CD14-positive monocyte (primary cell): ENCODE measurements around the gene NPR1. TPM values are rescaled to one million over a fixed set of nuclear protein-coding genes. Genes with fewer than 3 reads are reported as not detected.
"Not testable (repeated sequence)": the region's sequence is repeated elsewhere in the genome, so short reads cannot be mapped to it uniquely, and the experiment has no call there.

Experiments used
- DNase-seq, 3 donors: peaks; one replicate each; pipeline ENCODE4 v3.0.0-alpha.2; 2011 to 2022
- H2AFZ ChIP-seq: 2 replicates; pipeline ENCODE4 v1.6.0; 2012; ENCODE audit warnings: mild to moderate bottlenecking, low read depth, low read length, inconsistent platforms; ENCODE audit not compliant: insufficient read depth, poor library complexity, severe bottlenecking
- H3K27ac ChIP-seq, 2 donors: 1 replicate in 1 of 2; 2 replicates in 1 of 2; pipeline ENCODE4 v1.5.1; 2012 to 2013; ENCODE audit warnings: low read length in 2 of 2, control low read depth in 1 of 2, inconsistent platforms in 1 of 2, low read depth in 1 of 2, mild to moderate bottlenecking in 1 of 2
- H3K27me3 ChIP-seq, 2 donors: one replicate each; pipeline versions ENCODE4 v1.6.0 to v1.6.1; 2011 to 2013; ENCODE audit warnings: low read length in 2 of 2; ENCODE audit not compliant: control insufficient read depth in 2 of 2, insufficient read depth in 2 of 2
- H3K36me3 ChIP-seq, 2 donors: replicated peaks in 1 of 2; 1 replicate in 1 of 2; 2 replicates in 1 of 2; pipeline versions ENCODE4 v1.5.1 to v1.6.1; 2012 to 2013; ENCODE audit warnings: low read length in 2 of 2, control low read depth in 1 of 2, inconsistent platforms in 1 of 2, mild to moderate bottlenecking in 1 of 2; ENCODE audit not compliant: insufficient read depth in 2 of 2, control insufficient read depth in 1 of 2
- H3K4me1 ChIP-seq, 2 donors: 1 replicate in 1 of 2; 2 replicates in 1 of 2; pipeline versions ENCODE4 v1.5.1 to v1.6.1; 2012 to 2013; ENCODE audit warnings: low read length in 2 of 2, control low read depth in 1 of 2, inconsistent platforms in 1 of 2, mild to moderate bottlenecking in 1 of 2, moderate library complexity in 1 of 2; ENCODE audit not compliant: insufficient read depth in 2 of 2, control insufficient read depth in 1 of 2
- H3K4me2 ChIP-seq: replicated peaks from 2 replicates; pipeline ENCODE3; 2012; ENCODE audit warnings: low read length, moderate library complexity, mild to moderate bottlenecking; ENCODE audit not compliant: poor library complexity, severe bottlenecking; ENCODE audit errors: extremely low read depth
- H3K4me3 ChIP-seq, 3 experiments: fragments of 200-600 bp in 1 of 3; sonication (generic) in 1 of 3; replicated peaks in 1 of 3; 1 replicate in 2 of 3; 2 replicates in 1 of 3; pipeline ENCODE4 v1.5.1; 2011 to 2013; ENCODE audit warnings: low read length in 3 of 3, mild to moderate bottlenecking in 3 of 3, control low read depth in 2 of 3, low read depth in 2 of 3, inconsistent platforms in 1 of 3, moderate library complexity in 1 of 3
- H3K79me2 ChIP-seq: 2 replicates; pipeline ENCODE4 v1.6.0; 2012; ENCODE audit warnings: mild to moderate bottlenecking, control low read depth, inconsistent platforms, low read length, moderate library complexity; ENCODE audit not compliant: insufficient read depth
- H3K9ac ChIP-seq: 2 replicates; pipeline ENCODE4 v1.6.0; 2017; ENCODE audit warnings: low read length, mild to moderate bottlenecking; ENCODE audit not compliant: insufficient read depth, poor library complexity, severe bottlenecking
- H3K9me3 ChIP-seq, 2 donors: replicated peaks in 1 of 2; 1 replicate in 1 of 2; 2 replicates in 1 of 2; pipeline versions ENCODE4 v1.5.1 to v1.6.1; 2012 to 2013; ENCODE audit warnings: low read length in 2 of 2, control low read depth in 1 of 2; ENCODE audit not compliant: control insufficient read depth in 1 of 2, insufficient read depth in 1 of 2
- H4K20me1 ChIP-seq: 2 replicates; pipeline ENCODE4 v1.6.0; 2012; ENCODE audit warnings: mild to moderate bottlenecking, low read length, control low read depth, moderate library complexity; ENCODE audit not compliant: insufficient read depth
- H3K27ac Mint-ChIP-seq, 7 donors: one replicate each; pipeline ENCODE4 v1.8.0; 2020; ENCODE audit warnings: mild to moderate bottlenecking in 7 of 7, mixed read lengths in 7 of 7, moderate library complexity in 6 of 7, inconsistent platforms in 2 of 7
- H3K27me3 Mint-ChIP-seq, 3 donors: one replicate each; pipeline ENCODE4 v1.8.0; 2021 to 2022; ENCODE audit warnings: low read depth in 3 of 3, mild to moderate bottlenecking in 3 of 3, mixed read lengths in 3 of 3, moderate library complexity in 3 of 3, inconsistent platforms in 1 of 3
- H3K36me3 Mint-ChIP-seq, 2 donors: one replicate each; pipeline ENCODE4 v1.8.0; 2020; ENCODE audit warnings: mixed read lengths in 2 of 2, inconsistent platforms in 1 of 2, mild to moderate bottlenecking in 1 of 2
- H3K4me1 Mint-ChIP-seq: one replicate; pipeline ENCODE4 v1.8.0; 2020; ENCODE audit warnings: mild to moderate bottlenecking, mixed read lengths
- H3K4me3 Mint-ChIP-seq, 2 donors: one replicate each; pipeline ENCODE4 v1.8.0; 2020; ENCODE audit warnings: mild to moderate bottlenecking in 2 of 2, mixed read lengths in 2 of 2, moderate library complexity in 1 of 2
- H3K9me3 Mint-ChIP-seq, 7 donors: one replicate each; pipeline ENCODE4 v1.8.0; 2020 to 2022; ENCODE audit warnings: mixed read lengths in 7 of 7, mild to moderate bottlenecking in 6 of 7, moderate library complexity in 6 of 7, inconsistent platforms in 2 of 7
- CTCF ChIP-seq: fragments of 200-600 bp; IDR thresholded peaks from one replicate; pipeline ENCODE4 v1.8.0; 2022; ENCODE audit warnings: antibody characterized with exemption, mild to moderate bottlenecking
- WGBS: methylation state at CpG from one replicate; pipeline ENCODE4 v1.1.5; 2013; ENCODE audit warnings: missing lambda C conversion rate; ENCODE audit not compliant: insufficient coverage; 5-methylcytosine and 5-hydroxymethylcytosine counted together
- intact Hi-C, 2 donors: fragments of 100-400 bp; cut with micrococcal nuclease; formaldehyde crosslinking; loops; one replicate each; pipeline versions ENCODE4 v1.15.0 to v1.15.1; 2023
- polyA plus RNA-seq, 3 donors: library from polyadenylated mRNA; depleted of rRNA in 1 of 3; unstranded in 2 of 3; stranded (reverse) in 1 of 3; fragments of 300-500 nt in 2 of 3; fragments of >200 nt in 1 of 3; fragmentation: Illumina TruSeq in 2 of 3; gene quantifications; 1 replicate in 2 of 3; 2 replicates in 1 of 3; pipeline ENCODE4 v1.2.3, GENCODE V29; 2012 to 2021

NPR1 gene
- polyA plus RNA-seq, 3 donors, result not detected

- H4K20me1 ChIP-seq, result no peaks in the 10 kb centered on the region
- no peak for DNase-seq
- intact Hi-C loops, result no loop called here
- H3K9me3 ChIP-seq, result no peaks in the 10 kb centered on the region
- Mint-ChIP-seq H3K4me1 (no peaks in the 10 kb centered on the region), H3K4me3 (no peak overlapping the region), H3K36me3 (no peaks in the 10 kb centered on the region), H3K9me3 (peaks cover 0 to 2% (median 0%) of the 10 kb centered on the region in 7 donors), H3K27me3 (peaks cover 0 to 9% (median 2%) of the 10 kb centered on the region in 3 donors), H3K27ac (no peak overlapping the region)
- no peaks in the 10 kb centered on the region for H3K79me2 ChIP-seq
- WGBS, result no CpG with 5 or more reads among the region's 3 CpGs
- no peak overlapping the region for H2AFZ ChIP-seq
- no peak overlapping the region for H3K4me2 ChIP-seq
- no peak overlapping the region for H3K27ac ChIP-seq
- no peaks in the 10 kb centered on the region for H3K27me3 ChIP-seq
- no peak overlapping the region for H3K4me3 ChIP-seq
- no peaks in the 10 kb centered on the region for H3K4me1 ChIP-seq
- TF ChIP-seq CTCF, result no peak
- no peak overlapping the region for H3K9ac ChIP-seq
- no peaks in the 10 kb centered on the region for H3K36me3 ChIP-seq
Measured at GRCh38 chr1:153717330-153717729, 38.8 kb downstream of the NPR1 start.

GRCh38 chr1:153723687-153724086 lies 45.2 kb downstream of the NPR1 start:
- no peaks in the 10 kb centered on the region for H3K36me3 Mint-ChIP-seq
- Histone ChIP-seq H4K20me1 (no peaks in the 10 kb centered on the region), H3K9me3 (no peaks in the 10 kb centered on the region), H3K27me3 (no peaks in the 10 kb centered on the region), H3K79me2 (peaks cover 7% of the 10 kb centered on the region), H2AFZ (no peak overlapping the region), H3K4me2 (no peak overlapping the region), H3K27ac (no peak overlapping the region), H3K9ac (no peak overlapping the region), H3K4me1 (peaks cover 7 to 12% of the 10 kb centered on the region in 2 donors), H3K36me3 (no peaks in the 10 kb centered on the region), H3K4me3 (no peak overlapping the region)
- DNase-seq, result no peak
- WGBS, result 100% methylated on average over 2 of the region's 3 CpGs
- TF ChIP-seq CTCF, result no peak
- intact Hi-C loops, result no loop called here
- no peak overlapping the region for H3K27ac Mint-ChIP-seq
- H3K9me3 Mint-ChIP-seq, result no peaks in the 10 kb centered on the region
- peaks cover 1 to 5% (median 3%) of the 10 kb centered on the region in 3 donors for H3K27me3 Mint-ChIP-seq
- no peak overlapping the region for H3K4me3 Mint-ChIP-seq
- no peaks in the 10 kb centered on the region for H3K4me1 Mint-ChIP-seq

GRCh38 chr1:153724634-153725033 lies 46.1 kb downstream of the NPR1 start:
- H3K4me3 ChIP-seq, H3K9me3 Mint-ChIP-seq, H3K27me3 Mint-ChIP-seq, H3K9me3 ChIP-seq, H3K4me2 ChIP-seq, H2AFZ ChIP-seq, H4K20me1 ChIP-seq, H3K36me3 Mint-ChIP-seq, H3K4me3 Mint-ChIP-seq, H3K27ac ChIP-seq, DNase-seq, intact Hi-C loops, H3K27ac Mint-ChIP-seq, H3K27me3 ChIP-seq, H3K9ac ChIP-seq, H3K36me3 ChIP-seq, H3K4me1 Mint-ChIP-seq: not testable (repeated sequence)
- Histone ChIP-seq H3K79me2 (peaks cover 16% of the 10 kb centered on the region), H3K4me1 (peaks cover 16 to 21% of the 10 kb centered on the region in 2 donors)
- 94% methylated on average over 2 of the region's 4 CpGs for WGBS
